Natural killer cell treated with Interleukin-12 subunit alpha and Interleukin-12 subunit beta and Interleukin-15 and Interleukin-18, amount 100 ng/mL, for 72 hours (primary cell): ENCODE measurements around the gene ISG20. TPM values are rescaled to one million over a fixed set of nuclear protein-coding genes. Genes with fewer than 3 reads are reported as not detected.

ENCODE experiments used
- ATAC-seq, 2 donors: fragments of 150-1000 bp; cut with Tn5 transposase in 1 of 2; sonication (Bioruptor Pico), chemical (Tn5 transposase) in 1 of 2; 2 replicates each; pipeline ENCODE4 v1.10.0; 2021
- DNase-seq: peaks from one replicate; pipeline ENCODE4 v3.0.0; 2022; ENCODE audit warnings: low spot score
- H3K27ac Mint-ChIP-seq, 2 donors: 1 replicate in 1 of 2; 2 replicates in 1 of 2; pipeline ENCODE4 v1.8.0; 2022; ENCODE audit warnings: mixed read lengths in 2 of 2, mild to moderate bottlenecking in 1 of 2, moderate library complexity in 1 of 2
- H3K27me3 Mint-ChIP-seq, 2 donors: 1 replicate in 1 of 2; 2 replicates in 1 of 2; pipeline ENCODE4 v1.8.0; 2022; ENCODE audit warnings: mixed read lengths in 2 of 2
- H3K36me3 Mint-ChIP-seq: one replicate; pipeline ENCODE4 v1.8.0; 2022; ENCODE audit warnings: mixed read lengths
- H3K4me1 Mint-ChIP-seq, 2 donors: 1 replicate in 1 of 2; 2 replicates in 1 of 2; pipeline ENCODE4 v1.8.0; 2022; ENCODE audit warnings: low read depth in 2 of 2, mixed read lengths in 2 of 2, mild to moderate bottlenecking in 1 of 2
- H3K4me3 Mint-ChIP-seq: one replicate; pipeline ENCODE4 v1.8.0; 2022; ENCODE audit warnings: mixed read lengths
- H3K9me3 Mint-ChIP-seq: 2 replicates; pipeline ENCODE4 v1.8.0; 2022; ENCODE audit warnings: mixed read lengths
- total RNA-seq, 2 donors: library from RNA; stranded (reverse); gene quantifications; one replicate each; pipeline ENCODE4 v1.2.3, GENCODE V29; 2022

ISG20 gene
- total RNA-seq, 2 donors from 2014 or later, result 21.8 to 30.2 TPM

GRCh38 chr15:88703533-88703932 lies 64.7 kb downstream of the ISG20 start:
- no peaks in the 10 kb centered on the region for H3K9me3 Mint-ChIP-seq
- H3K27ac Mint-ChIP-seq, result no peak overlapping the region

GRCh38 chr15:88704791-88705768 lies 66.3 kb downstream of the ISG20 start:
- Mint-ChIP-seq H3K4me3 (peak overlapping the region; percentile 63), H3K9me3 (no peaks in the 10 kb centered on the region), H3K27ac (no peak overlapping the region), H3K36me3 (no peaks in the 10 kb centered on the region), H3K27me3 (peaks cover 34% of the 10 kb centered on the region in 2 donors), H3K4me1 (peaks cover 0 to 8% of the 10 kb centered on the region in 2 donors)
- DNase-seq (no peak), ATAC-seq (no peak)

More at GRCh38 chr15:88703533-88703932, 64.7 kb downstream of the ISG20 start:
- ATAC-seq, result no peak
- Mint-ChIP-seq H3K36me3 (no peaks in the 10 kb centered on the region), H3K27me3 (peaks cover 35 to 37% of the 10 kb centered on the region in 2 donors), H3K4me1 (peaks cover 0 to 8% of the 10 kb centered on the region in 2 donors), H3K4me3 (no peak overlapping the region)
- no peak for DNase-seq

- Mint-ChIP-seq H3K4me1 (peaks cover 0 to 8% of the 10 kb centered on the region in 2 donors), H3K9me3 (no peaks in the 10 kb centered on the region), H3K27ac (no peak overlapping the region), H3K36me3 (no peaks in the 10 kb centered on the region), H3K4me3 (peak overlapping the region; percentile 63), H3K27me3 (peaks cover 34% of the 10 kb centered on the region in 2 donors)
- DNase-seq (no peak), ATAC-seq (no peak)
Measured at GRCh38 chr15:88705769-88706165, 67.0 kb downstream of the ISG20 start.

Other genes starting within 250 kb of the ISG20 start
- 10 to 100 TPM; 32.0 to 40.4 TPM for gene MRPL46, start 171.6 kb upstream of the ISG20 start, total RNA-seq
- 10 to 100 TPM; 58.1 to 69.0 TPM for gene MRPS11, start 171.3 kb upstream of the ISG20 start, total RNA-seq
- 1 to 10 TPM; 3.5 to 6.0 TPM for gene DET1, start 92.3 kb upstream of the ISG20 start, total RNA-seq
- 10 to 100 TPM; 47.1 to 81.4 TPM for gene AEN, start 17.7 kb upstream of the ISG20 start, total RNA-seq
- gene ACAN, start 164.4 kb downstream of the ISG20 start, total RNA-seq, result under 1 TPM in 1 of 2 donors, not detected in 1; 0.05 TPM